Measurements from ENCODE around the gene SCMH1.

DNA sequence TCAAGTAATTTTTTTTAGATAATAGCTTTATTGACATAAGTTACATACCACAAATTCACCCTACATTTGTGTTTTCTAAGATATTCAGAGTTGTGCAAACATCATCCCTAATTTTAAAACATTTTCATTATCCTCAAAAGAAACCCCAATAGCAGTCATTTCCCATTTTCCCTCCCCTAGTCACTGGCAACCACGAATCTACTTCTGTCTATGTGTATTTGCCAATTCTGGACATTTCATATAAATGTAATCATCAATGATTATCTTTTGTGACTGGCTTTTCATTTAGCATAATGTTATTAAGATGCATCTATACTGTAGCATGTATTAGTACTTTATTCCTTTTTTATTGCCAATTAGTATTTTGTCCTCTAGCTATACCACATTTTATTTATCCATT lies 131.8 kb downstream of the SCMH1 start:
- TF ChIP-seq POLR2A (IDR thresholded peaks at IDR 0.05; ENCODE audit: borderline replicate concordance, extremely low read depth, insufficient read depth, insufficient read length), result no peak
- no peak for TF ChIP-seq YY1 (IDR thresholded peaks at IDR 0.05; ENCODE audit: extremely low read depth, insufficient replicate concordance, low read depth, low read length)
- TF ChIP-seq, protein P1, sequence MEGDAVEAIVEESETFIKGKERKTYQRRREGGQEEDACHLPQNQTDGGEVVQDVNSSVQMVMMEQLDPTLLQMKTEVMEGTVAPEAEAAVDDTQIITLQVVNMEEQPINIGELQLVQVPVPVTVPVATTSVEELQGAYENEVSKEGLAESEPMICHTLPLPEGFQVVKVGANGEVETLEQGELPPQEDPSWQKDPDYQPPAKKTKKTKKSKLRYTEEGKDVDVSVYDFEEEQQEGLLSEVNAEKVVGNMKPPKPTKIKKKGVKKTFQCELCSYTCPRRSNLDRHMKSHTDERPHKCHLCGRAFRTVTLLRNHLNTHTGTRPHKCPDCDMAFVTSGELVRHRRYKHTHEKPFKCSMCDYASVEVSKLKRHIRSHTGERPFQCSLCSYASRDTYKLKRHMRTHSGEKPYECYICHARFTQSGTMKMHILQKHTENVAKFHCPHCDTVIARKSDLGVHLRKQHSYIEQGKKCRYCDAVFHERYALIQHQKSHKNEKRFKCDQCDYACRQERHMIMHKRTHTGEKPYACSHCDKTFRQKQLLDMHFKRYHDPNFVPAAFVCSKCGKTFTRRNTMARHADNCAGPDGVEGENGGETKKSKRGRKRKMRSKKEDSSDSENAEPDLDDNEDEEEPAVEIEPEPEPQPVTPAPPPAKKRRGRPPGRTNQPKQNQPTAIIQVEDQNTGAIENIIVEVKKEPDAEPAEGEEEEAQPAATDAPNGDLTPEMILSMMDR (IDR thresholded peaks at IDR 0.05 in 2 of 3, conservative IDR thresholded peaks at IDR 0.05 in 1 of 3; ENCODE audit: borderline replicate concordance in 1 of 3, insufficient read depth in 1 of 3, low read depth in 2 of 3, low read length in 2 of 3), result no peak
- TF ChIP-seq POLR2AphosphoS5 (IDR thresholded peaks at IDR 0.05; ENCODE audit: low read depth, low read length), result no peak
